ENCODE measurements around the gene SERPINA6.

GRCh38 chr14:94345344-94346064 lies 22.4 kb upstream of the SERPINA6 start:
- TF ChIP-seq, protein P1, sequence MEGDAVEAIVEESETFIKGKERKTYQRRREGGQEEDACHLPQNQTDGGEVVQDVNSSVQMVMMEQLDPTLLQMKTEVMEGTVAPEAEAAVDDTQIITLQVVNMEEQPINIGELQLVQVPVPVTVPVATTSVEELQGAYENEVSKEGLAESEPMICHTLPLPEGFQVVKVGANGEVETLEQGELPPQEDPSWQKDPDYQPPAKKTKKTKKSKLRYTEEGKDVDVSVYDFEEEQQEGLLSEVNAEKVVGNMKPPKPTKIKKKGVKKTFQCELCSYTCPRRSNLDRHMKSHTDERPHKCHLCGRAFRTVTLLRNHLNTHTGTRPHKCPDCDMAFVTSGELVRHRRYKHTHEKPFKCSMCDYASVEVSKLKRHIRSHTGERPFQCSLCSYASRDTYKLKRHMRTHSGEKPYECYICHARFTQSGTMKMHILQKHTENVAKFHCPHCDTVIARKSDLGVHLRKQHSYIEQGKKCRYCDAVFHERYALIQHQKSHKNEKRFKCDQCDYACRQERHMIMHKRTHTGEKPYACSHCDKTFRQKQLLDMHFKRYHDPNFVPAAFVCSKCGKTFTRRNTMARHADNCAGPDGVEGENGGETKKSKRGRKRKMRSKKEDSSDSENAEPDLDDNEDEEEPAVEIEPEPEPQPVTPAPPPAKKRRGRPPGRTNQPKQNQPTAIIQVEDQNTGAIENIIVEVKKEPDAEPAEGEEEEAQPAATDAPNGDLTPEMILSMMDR (optimal IDR thresholded peaks at IDR 0.05 in 1 of 3, IDR thresholded peaks at IDR 0.05 in 1 of 3, conservative IDR thresholded peaks at IDR 0.05 in 1 of 3; ENCODE audit: extremely low read depth in 1 of 3, insufficient read depth in 2 of 3, low read length in 3 of 3), result no peak
- TF ChIP-seq EZH2 (IDR thresholded peaks at IDR 0.05; ENCODE audit: low read length), result no peak
